B cell (primary cell): ENCODE results near the gene RBM33. TPM values are rescaled to one million over a fixed set of nuclear protein-coding genes. Genes with fewer than 3 reads are reported as not detected.

ENCODE experiments used
- ATAC-seq: fragments of 200-7000 bp; cut with Tn5 transposase; one replicate; pipeline ENCODE4 v1.10.0; 2021; ENCODE audit warnings: low read depth, mild to moderate bottlenecking, moderate number of reproducible peaks, moderate library complexity
- CTCF ChIA-PET: fragments of 350-600 bp; sonication (Branson Sonifier 250); formaldehyde crosslinking; loops from one replicate; lab custom pipeline; 2021; ENCODE audit warnings: antibody characterized with exemption, inconsistent platforms; lab: Charles Lee
- POLR2A ChIA-PET: fragments of 350-600 bp; sonication (Branson Sonifier 250); formaldehyde crosslinking; loops from one replicate; lab custom pipeline; 2021; ENCODE audit warnings: antibody characterized with exemption; lab: Charles Lee
- DNase-seq: peaks from one replicate; pipeline ENCODE4 v3.0.0; 2013
- H2AFZ ChIP-seq: 2 replicates; pipeline ENCODE4 v1.6.1; 2012; ENCODE audit warnings: mild to moderate bottlenecking, low read depth, low read length; ENCODE audit not compliant: insufficient read depth, poor library complexity, severe bottlenecking
- H3K27ac ChIP-seq, 2 donors: 1 replicate in 1 of 2; 2 replicates in 1 of 2; pipeline ENCODE4 v1.5.1; 2012 to 2013; ENCODE audit warnings: low read length in 2 of 2, mild to moderate bottlenecking in 2 of 2, moderate library complexity in 1 of 2
- H3K27me3 ChIP-seq, 4 experiments: fragments of 200-600 bp in 1 of 4; sonication (generic) in 1 of 4; replicated peaks in 1 of 4; 1 replicate in 2 of 4; 2 replicates in 2 of 4; pipeline versions ENCODE4 v1.6.1 to v1.7.0; 2013 to 2016; ENCODE audit warnings: low read length in 3 of 4, mild to moderate bottlenecking in 2 of 4, mixed read lengths in 1 of 4, moderate library complexity in 1 of 4; ENCODE audit not compliant: insufficient read depth in 4 of 4, control insufficient read depth in 3 of 4; ENCODE audit errors: control extremely low read depth in 1 of 4
- H3K36me3 ChIP-seq, 2 experiments: replicated peaks in 1 of 2; 1 replicate in 1 of 2; 2 replicates in 1 of 2; pipeline versions ENCODE4 v1.6.1 to v1.7.1; 2013; ENCODE audit warnings: low read length in 1 of 2; ENCODE audit not compliant: insufficient read depth in 2 of 2, control insufficient read depth in 1 of 2; ENCODE audit errors: control extremely low read depth in 1 of 2, extremely low read depth in 1 of 2
- H3K4me1 ChIP-seq, 2 donors: fragments of 200-600 bp in 1 of 2; sonication (generic) in 1 of 2; 1 replicate in 1 of 2; 2 replicates in 1 of 2; pipeline versions ENCODE4 v1.5.1 to v1.6.1; 2013 to 2017; ENCODE audit warnings: low read length in 2 of 2; ENCODE audit not compliant: control insufficient read depth in 2 of 2, insufficient read depth in 2 of 2
- H3K4me2 ChIP-seq: replicated peaks from 2 replicates; pipeline ENCODE3; 2012; ENCODE audit warnings: mild to moderate bottlenecking, low read depth, low read length; ENCODE audit not compliant: poor library complexity, severe bottlenecking
- H3K4me3 ChIP-seq, 5 experiments: fragments of 200-600 bp in 1 of 5; sonication (generic) in 1 of 5; 1 replicate in 3 of 5; 2 replicates in 2 of 5; pipeline versions ENCODE4 v1.5.1 to v1.7.0; 2011 to 2016; ENCODE audit warnings: low read length in 4 of 5, mild to moderate bottlenecking in 4 of 5, low read depth in 2 of 5, control low read depth in 1 of 5, moderate library complexity in 1 of 5; ENCODE audit not compliant: insufficient read depth in 1 of 5; ENCODE audit errors: control extremely low read depth in 1 of 5, extremely low read depth in 1 of 5
- H3K79me2 ChIP-seq: fragments of 200-600 bp; sonication (generic); one replicate; pipeline ENCODE4 v1.6.0; 2016; ENCODE audit warnings: low read length; ENCODE audit not compliant: control insufficient read depth, insufficient read depth
- H3K9ac ChIP-seq: fragments of 200-600 bp; sonication (generic); 2 replicates; pipeline ENCODE4 v1.6.1; 2017; ENCODE audit warnings: mild to moderate bottlenecking, low read length, moderate library complexity
- H3K9me3 ChIP-seq, 3 donors: one replicate each; pipeline versions ENCODE4 v1.6.1 to v1.7.1; 2013; ENCODE audit warnings: low read length in 2 of 3; ENCODE audit not compliant: control insufficient read depth in 2 of 3, insufficient read depth in 1 of 3; ENCODE audit errors: control extremely low read depth in 1 of 3
- H4K20me1 ChIP-seq: 2 replicates; pipeline ENCODE4 v1.6.0; 2012; ENCODE audit warnings: mild to moderate bottlenecking, low read length; ENCODE audit not compliant: insufficient read depth, control insufficient read depth, poor library complexity, severe bottlenecking
- H3K27ac Mint-ChIP-seq: one replicate; pipeline ENCODE4 v1.8.0; 2021; ENCODE audit warnings: mixed read lengths
- H3K27me3 Mint-ChIP-seq: one replicate; pipeline ENCODE4 v1.8.0; 2021; ENCODE audit warnings: mixed read lengths
- H3K4me1 Mint-ChIP-seq: one replicate; pipeline ENCODE4 v1.8.0; 2021; ENCODE audit warnings: mixed read lengths
- H3K4me3 Mint-ChIP-seq: one replicate; pipeline ENCODE4 v1.8.0; 2021; ENCODE audit warnings: mixed read lengths
- H3K9me3 Mint-ChIP-seq: one replicate; pipeline ENCODE4 v1.8.0; 2022; ENCODE audit warnings: mixed read lengths; ENCODE audit not compliant: insufficient read depth
- CTCF ChIP-seq: fragments of 200-600 bp; IDR thresholded peaks from one replicate; pipeline ENCODE4 v1.8.0; 2022; ENCODE audit warnings: antibody characterized with exemption, mild to moderate bottlenecking
- EZH2 ChIP-seq: IDR thresholded peaks from 2 replicates; pipeline ENCODE4 v1.6.1; 2012; ENCODE audit warnings: borderline replicate concordance, low read depth, mild to moderate bottlenecking, moderate library complexity, low read length; ENCODE audit not compliant: insufficient read depth, poor library complexity, severe bottlenecking
- WGBS: methylation state at CpG from one replicate; pipeline ENCODE4 v1.1.5; 2013; ENCODE audit warnings: missing lambda C conversion rate; ENCODE audit not compliant: insufficient coverage; 5-methylcytosine and 5-hydroxymethylcytosine counted together
- intact Hi-C: fragments of 100-400 bp; cut with micrococcal nuclease; formaldehyde crosslinking; loops from one replicate; pipeline ENCODE4 v1.10.0; 2022
- polyA plus RNA-seq: library from polyadenylated mRNA; depleted of rRNA; stranded (reverse); fragments of >200 nt; gene quantifications from 2 replicates; pipeline ENCODE4 v1.2.3, GENCODE V29; 2012
- total RNA-seq, 2 donors: library from RNA; stranded (reverse); fragments of 120-200 nt in 1 of 2; gene quantifications; 1 replicate in 1 of 2; 2 replicates in 1 of 2; pipeline versions ENCODE4 v1.2.3 to v1.2.4, GENCODE V29; 2013 to 2022

The RBM33 gene
- total and polyA plus RNA-seq, 2 donors (not counting 1 experiment from before 2014, with no cell fraction given) = 33.5 to 189 TPM

DNA sequence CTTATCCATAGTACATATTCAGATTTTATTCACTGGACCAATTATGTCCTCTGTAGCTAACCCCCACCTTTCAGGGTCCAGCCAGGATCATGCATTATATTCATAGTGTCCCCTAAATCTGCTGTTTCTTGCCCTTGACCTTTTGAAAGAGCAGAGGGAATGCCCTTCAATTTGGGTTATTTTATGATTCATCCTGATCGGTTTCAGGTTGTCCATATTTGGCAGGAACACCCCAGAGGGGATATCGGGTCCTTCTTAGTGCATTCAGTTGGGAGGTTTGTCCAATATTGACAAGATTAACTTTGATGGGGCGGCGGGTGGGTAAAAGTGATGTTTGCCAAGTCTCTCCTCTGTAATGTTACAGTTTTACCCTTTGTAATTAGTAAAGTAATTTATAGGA is 106.9 kb downstream of the RBM33 start:
- no peaks in the 10 kb centered on the region for H3K9me3 ChIP-seq
- H3K4me2 ChIP-seq = no peak overlapping the region
- 89% methylated on average over 3 of the region's 4 CpGs for WGBS
- H2AFZ ChIP-seq = no peak overlapping the region
- intact Hi-C loops = no loop called here
- no peaks in the 10 kb centered on the region for H3K27me3 ChIP-seq
- TF ChIP-seq CTCF = no peak
- no peak for TF ChIP-seq EZH2
- H3K36me3 ChIP-seq = peaks cover 9 to 30% of the 10 kb centered on the region in 2 experiments
- no peak overlapping the region for H3K9ac ChIP-seq
- no peaks in the 10 kb centered on the region for H3K9me3 Mint-ChIP-seq
- H4K20me1 ChIP-seq = peaks cover 90% of the 10 kb centered on the region
- CTCF ChIA-PET = interaction anchor here (0.7 to 2.0 kb wide), 2 partner anchors 16 to 153 kb away, joined by 3 to 9 read pairs; no protein-coding TSS in a partner anchor
- peaks cover 91% of the 10 kb centered on the region for H3K79me2 ChIP-seq
- H3K4me3 ChIP-seq = no peak overlapping the region
- no peak overlapping the region for H3K4me3 Mint-ChIP-seq
- H3K4me1 Mint-ChIP-seq = peaks cover 65% of the 10 kb centered on the region
- POLR2A ChIA-PET = no interaction called here
- peaks cover 25 to 30% of the 10 kb centered on the region in 2 donors for H3K4me1 ChIP-seq
- DNase-seq (no peak), ATAC-seq (no peak)
- H3K27me3 Mint-ChIP-seq = no peaks in the 10 kb centered on the region
- no peak overlapping the region for H3K27ac Mint-ChIP-seq
- H3K27ac ChIP-seq = no peak overlapping the region

- no peak for TF ChIP-seq EZH2
- TF ChIP-seq CTCF = no peak
- Histone ChIP-seq H3K27me3 (no peaks in the 10 kb centered on the region), H3K4me2 (peak overlapping the region; percentile 40), H3K9ac (no peak overlapping the region), H3K79me2 (peaks cover 92% of the 10 kb centered on the region), H2AFZ (no peak overlapping the region), H3K4me1 (peaks cover 31 to 37% of the 10 kb centered on the region in 2 donors), H3K36me3 (peaks cover 9 to 17% of the 10 kb centered on the region in 2 experiments), H4K20me1 (peaks cover 94% of the 10 kb centered on the region), H3K4me3 (peak overlapping the region in 1 of 5 experiments; percentile 0), H3K27ac (no peak overlapping the region), H3K9me3 (no peaks in the 10 kb centered on the region)
- POLR2A ChIA-PET = no interaction called here
- WGBS = 54% methylated on average over 7 of the region's 9 CpGs
- no peaks in the 10 kb centered on the region for H3K27me3 Mint-ChIP-seq
- peaks cover 72% of the 10 kb centered on the region for H3K4me1 Mint-ChIP-seq
- ATAC-seq (peak; percentile 42), DNase-seq (no peak)
- peak overlapping the region; percentile 60 for H3K4me3 Mint-ChIP-seq
- intact Hi-C loops = no loop called here
- peak overlapping the region; percentile 54 for H3K27ac Mint-ChIP-seq
- no peaks in the 10 kb centered on the region for H3K9me3 Mint-ChIP-seq
- CTCF ChIA-PET = interaction anchor here (0.8 to 1.0 kb wide), 2 partner anchors 14 to 154 kb away, joined by 3 to 4 read pairs; no protein-coding TSS in a partner anchor
These were observed 108.4 kb downstream of the RBM33 start for GRCh38 chr7:155752756-155753445.
